Fibroblast of skin of left quadriceps (primary cell): ENCODE measurements around the gene CCL2.
A peak's percentile ranks its signal among the peaks of the same experiment; 100 is the strongest.

ENCODE experiments used
- DNase-seq, 2 experiments: peaks; one replicate each; pipeline ENCODE4 v3.0.0-alpha.2; 2013; ENCODE audit warnings: low read depth in 2 of 2

The CCL2 gene

DNA sequence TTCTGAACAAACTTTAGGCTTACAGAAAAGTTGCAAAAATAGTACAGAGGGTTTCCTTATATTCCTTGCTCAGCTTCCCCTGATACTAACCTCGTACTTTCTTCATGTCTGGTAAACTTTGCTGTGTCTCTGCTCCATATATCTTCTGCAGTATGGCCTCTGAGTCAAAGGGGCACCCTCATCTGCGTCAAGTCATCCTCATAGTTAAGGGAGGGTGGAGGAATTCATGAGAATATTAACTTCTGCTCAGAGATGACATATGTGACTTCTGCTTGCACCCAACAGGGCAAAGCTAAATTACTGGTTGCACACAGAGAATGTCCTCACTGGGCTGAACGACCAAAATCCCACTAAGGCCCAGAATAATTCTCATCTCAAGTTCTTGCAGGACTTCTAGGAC lies 10.6 kb downstream of the CCL2 start:
- DNase-seq: no peak

DNA sequence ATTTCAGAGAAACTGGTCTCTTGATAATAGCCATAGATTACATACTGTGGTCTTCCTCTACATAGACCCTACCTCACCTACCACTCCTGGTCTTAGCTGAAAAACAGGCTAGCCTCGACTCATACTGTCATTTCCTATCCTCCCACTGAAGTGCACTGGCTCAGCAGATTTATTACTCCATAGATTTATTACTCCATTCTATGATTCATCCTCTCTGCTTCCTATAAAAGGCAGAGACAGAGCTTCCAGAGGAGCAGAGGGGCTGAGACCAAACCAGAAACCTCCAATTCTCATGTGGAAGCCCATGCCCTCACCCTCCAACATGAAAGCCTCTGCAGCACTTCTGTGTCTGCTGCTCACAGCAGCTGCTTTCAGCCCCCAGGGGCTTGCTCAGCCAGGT lies 14.9 kb downstream of the CCL2 start, which contains the start of gene CCL7:
TSS of gene CCL7 (plus strand) at position 253 of the 400 bp plus-strand sequence. CDS start at position 323, 70 bp downstream.
- DNase-seq: peak in 1 of 2 experiments; percentile 41

DNA sequence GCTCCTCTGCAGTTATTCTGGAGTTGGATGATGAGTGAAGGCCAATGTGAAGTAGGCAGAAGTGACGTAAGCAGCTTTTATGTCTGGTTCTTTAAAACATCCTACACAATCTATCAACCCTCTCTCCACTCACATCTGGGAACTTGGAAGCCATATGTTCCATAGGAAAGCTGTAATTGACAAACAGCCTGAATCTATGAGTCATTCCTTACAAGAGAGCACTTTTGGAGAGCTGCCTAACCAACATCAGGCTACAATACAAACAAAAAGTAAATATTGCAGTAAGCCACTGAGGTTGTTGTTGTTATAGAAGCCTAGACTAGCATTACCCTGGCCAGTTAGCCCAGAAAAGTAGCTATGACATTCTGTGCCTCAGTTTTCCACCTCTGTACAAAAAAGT lies 20.8 kb downstream of the CCL2 start:
- DNase-seq: peak; percentile 96

DNA sequence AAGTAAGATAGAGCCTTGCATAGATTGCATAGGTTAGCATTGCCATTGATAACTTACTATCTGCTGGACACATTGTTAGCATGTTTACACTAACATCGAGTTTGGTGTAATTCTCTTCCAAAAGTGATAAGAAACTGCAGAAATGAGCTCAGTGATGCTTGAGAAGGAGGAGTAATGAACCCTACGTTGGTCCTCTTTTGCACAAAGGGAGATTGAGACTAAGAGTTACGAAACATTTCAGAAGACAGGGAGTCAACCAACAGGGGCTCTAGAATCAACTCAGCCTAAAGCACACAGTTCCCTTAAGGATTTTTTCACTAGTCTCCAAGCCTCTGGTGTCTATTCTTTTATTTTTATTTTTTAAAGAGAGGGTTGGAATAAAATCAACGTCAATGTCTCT lies 21.7 kb downstream of the CCL2 start:
- DNase-seq: no peak

DNA sequence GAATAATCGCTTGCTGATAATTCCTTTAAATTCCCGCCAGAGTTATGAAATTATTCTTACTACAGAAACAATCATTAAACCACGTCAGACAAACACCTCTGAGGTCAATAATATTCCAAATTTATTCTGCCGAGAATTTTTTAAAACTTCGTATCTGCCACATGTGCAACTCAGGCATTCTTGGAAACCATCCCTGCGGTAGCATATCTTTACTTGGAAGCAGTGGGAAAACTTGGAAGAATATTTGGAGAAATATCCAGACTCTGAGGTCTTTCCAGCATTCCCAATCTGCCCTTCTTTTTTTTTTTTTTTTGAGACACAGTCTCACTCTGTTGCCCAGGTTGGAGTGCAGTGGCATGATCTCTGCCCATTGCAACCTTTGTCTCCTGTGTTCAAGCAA lies 28.5 kb downstream of the CCL2 start:
- no peak for DNase-seq

DNA sequence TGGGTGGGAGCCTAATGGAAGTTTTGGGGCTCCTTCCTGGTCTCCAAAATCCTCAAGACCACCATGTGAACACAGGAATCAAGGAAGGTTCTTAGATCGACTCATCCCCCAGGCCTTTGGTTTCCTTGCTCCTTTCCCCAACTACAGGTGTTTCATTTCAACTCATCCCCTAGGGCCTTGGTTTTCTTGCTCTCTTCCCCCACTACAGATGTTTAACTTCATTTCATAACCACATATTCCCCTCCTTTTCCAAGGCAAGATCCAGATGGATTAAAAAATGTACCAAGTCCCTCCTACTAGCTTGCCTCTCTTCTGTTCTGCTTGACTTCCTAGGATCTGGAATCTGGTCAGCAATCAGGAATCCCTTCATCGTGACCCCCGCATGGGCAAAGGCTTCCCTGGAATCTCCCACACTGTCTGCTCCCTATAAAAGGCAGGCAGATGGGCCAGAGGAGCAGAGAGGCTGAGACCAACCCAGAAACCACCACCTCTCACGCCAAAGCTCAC lies 30.3 kb downstream of the CCL2 start, which contains the start of gene CCL11:
TSS of gene CCL11 (plus strand) at position 457 of the 507 bp plus-strand sequence. CDS start 67 bp downstream, outside the sequence.
- DNase-seq: no peak

DNA sequence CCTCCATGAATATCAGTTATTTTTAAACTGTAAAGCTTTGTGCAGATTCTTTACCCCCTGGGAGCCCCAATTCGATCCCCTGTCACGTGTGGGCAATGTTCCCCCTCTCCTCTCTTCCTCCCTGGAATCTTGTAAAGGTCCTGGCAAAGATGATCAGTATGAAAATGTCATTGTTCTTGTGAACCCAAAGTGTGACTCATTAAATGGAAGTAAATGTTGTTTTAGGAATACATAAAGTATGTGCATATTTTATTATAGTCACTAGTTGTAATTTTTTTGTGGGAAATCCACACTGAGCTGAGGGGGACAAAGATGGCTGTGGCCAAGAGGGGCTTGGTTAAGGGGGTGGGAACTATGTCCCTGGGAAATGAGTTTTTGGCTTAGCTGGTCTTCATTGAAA lies 32.8 kb downstream of the CCL2 start:
- DNase-seq: no peak

DNA sequence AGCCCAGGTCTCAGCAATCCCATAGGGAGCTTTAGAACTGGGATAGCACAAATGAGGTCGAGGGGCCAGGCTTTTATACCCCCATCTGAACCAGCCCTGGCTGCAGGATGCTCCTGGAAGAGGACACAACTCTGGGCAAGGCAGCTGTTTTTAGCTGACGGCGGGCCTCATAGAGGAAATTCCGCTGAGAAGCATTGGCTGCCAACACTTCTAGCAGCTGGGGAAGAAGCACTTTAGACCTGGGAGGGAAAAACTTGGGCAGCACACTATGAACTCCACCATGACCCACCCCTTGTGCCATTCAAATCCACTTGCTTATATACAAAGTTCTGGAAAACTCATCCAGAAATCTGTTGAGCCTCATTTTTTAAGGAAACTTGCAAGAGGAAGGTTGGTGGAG lies 35.5 kb downstream of the CCL2 start:
- DNase-seq: no peak

DNA sequence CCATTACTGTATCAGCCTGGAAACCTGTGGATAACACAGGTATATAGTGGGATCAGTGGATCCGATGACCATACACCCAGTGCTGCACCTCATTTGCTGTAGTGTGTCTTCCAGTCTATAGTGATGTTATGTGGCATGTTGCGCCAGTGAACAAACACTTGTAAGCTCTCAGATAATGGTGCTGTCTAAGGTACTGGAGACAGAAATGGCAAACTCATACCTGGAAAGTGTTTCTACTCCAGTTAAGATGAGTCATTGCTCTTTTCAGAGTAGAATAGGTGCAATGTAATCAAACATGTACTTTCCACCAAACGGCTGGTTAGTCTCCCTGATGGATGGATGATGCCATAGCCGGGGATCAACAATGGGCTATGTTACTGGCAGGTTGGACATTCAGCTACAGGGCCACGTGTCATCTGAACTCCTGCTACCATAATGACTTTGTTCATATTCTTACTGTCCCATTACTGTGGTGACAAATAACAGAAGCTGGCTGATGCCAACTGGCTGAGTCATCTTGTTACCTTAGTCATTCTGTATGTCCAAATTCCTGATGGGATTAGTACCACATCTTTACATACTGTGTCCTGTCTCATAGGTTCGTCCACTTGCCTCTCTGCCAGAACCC lies 36.8 kb downstream of the CCL2 start:
- DNase-seq: no peak

DNA sequence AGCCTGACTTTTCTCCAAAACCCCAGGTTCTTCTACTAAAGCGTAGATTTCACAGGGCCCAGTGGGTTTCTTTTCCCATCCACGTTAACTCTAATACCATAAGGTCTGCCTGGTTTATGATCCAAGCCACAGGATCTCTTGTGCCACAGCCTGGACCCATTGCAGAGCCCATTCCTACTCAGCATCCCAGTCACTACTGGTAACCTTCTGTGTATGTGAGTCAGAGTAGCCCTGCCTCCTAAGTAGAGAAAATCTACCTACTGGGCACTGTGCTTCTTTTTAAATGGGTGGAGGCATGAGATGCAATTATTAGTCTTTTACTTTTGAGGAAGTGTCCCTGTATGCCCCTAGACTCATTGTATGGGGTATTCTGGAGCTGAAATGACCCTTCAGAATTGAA lies 43.9 kb downstream of the CCL2 start:
- no peak for DNase-seq

DNA sequence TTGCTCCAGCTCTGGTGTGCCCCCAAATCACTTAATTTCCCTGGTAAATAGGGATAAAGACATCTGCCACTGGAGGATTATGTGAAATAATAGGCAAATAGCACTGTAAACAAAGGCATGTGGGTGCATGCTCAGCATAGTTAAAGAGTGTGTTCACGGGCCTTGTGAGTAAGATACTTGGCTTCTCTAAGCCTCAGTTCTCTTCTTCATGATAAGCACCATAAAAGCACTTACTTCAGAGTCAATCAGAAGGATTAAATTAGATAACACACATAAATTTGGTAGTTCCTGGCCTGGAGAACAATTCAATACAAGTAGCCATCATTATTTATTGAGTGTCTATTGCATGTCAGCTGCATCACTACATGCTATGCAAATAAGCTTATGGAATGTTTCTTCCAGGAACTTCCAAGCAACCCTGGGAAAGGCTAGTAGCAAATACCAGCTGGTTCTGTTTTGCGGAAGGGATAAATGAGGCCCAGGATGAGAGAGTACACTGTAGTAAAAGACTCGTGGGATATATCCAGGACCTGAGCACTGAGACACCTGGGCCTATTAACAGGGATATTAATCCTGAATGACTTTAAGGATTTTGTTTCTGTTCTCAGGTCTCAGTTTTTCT lies 45.0 kb downstream of the CCL2 start:
- DNase-seq: peak; percentile 52 to 56

DNA sequence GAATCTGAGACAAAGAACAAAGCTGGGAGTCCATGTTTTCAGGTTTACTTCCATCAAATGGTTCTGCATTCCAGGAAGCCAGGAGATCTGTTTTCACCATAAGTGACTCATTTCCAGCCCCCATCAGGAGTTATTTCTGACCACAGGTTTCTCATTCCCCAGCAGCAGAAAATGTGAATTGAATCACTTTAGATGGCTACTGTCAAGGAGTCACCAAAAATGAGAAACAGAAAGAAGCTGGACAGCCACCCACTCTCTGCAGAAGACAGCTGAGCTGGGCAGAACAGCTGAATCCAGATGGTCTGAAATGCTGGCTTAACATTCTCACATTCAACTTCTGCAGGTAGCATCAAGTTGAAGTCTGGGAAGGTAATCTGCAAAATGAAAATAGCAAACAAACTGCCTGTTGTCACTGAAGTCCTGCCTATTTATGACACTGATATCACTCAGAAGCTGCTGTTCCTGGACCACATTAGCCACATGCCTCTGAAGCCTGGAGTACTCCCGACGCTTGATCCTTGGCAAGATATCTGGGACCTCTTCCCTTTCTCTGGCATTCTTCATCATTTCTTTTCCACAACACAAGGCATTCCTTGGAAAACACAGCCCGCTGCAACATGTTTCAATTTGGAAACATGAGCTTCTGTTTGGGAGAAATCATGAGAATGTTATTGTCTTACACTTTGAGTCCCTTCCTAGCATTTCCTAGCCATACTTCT lies 45.7 kb downstream of the CCL2 start:
- DNase-seq: peak; percentile 57 to 58

DNA sequence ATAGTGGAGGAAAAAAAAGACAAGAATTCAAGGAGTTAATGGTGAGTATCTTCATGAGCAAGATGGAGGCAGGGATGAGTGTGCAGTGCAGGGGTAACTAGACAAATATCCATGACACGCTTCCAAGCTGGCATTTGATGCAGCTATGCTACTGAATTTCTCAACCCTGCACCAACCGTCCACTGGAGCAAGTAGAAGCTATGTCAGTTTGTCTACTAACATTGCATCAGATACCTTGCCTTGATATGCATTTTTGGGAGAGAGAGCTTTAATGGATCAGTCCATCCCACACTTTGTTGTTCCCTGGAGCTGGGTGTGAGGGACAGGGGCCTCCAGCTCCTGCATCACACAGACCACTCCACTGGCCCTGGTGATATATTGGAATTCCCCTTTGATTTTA lies 46.9 kb downstream of the CCL2 start:
- no peak for DNase-seq

DNA sequence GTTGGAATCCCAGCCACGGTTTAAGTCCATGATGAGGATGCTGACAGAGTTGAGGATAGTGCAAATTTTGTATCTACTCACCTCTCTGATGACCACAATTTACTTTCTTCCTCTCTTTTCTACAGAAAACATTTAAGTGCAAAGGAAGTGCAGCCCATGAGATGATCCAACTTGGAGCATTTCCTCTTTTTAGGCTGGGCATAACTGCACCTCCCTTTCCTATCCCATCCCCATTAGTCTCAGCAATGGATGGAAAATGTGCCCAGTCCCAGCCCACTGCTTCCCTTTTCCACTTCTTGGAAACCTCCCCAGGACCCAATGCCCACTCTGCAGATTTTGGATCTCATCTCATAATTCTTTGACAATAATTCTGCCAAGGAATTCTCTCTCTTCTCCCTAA lies 47.6 kb downstream of the CCL2 start:
- DNase-seq: no peak

DNA sequence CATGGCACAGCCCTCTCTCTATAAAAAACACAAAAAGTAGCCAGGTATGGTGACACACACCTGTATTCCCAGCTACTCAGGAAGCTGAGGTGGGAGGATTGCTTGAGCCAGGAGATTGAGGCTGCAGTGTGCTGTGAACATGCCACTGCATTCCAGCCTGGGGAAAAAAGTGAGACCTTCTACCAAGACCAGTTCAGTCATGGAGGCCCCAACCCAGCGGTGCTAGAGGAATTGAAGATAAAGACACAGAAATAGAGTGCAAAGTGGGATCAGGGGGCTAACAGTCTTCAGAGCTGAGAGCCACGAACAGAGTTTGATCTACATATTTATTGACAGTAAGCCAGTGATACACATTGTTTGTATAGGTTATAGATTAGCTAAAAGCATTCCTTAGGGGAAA lies 48.5 kb downstream of the CCL2 start:
- no peak for DNase-seq

DNA sequence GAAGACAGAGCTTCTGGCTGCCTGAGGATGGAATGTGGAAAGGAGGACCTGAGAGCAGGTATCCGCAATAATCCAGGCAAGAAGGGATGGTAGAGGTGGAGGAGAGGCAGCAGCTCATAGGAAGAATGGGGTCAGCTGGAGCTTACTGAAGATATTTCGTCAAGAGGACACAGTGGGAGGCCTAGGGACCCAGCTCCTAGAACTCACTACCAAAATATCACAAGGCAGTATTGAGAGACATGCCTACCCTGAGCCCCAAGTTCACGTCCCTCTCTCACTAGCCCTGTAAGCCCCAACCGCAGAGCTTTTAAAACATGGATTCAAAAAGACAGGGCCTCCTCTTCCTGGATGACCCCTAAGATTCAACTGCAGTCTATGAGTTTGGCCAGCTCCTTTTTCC lies 50.0 kb downstream of the CCL2 start:
- DNase-seq: no peak

DNA sequence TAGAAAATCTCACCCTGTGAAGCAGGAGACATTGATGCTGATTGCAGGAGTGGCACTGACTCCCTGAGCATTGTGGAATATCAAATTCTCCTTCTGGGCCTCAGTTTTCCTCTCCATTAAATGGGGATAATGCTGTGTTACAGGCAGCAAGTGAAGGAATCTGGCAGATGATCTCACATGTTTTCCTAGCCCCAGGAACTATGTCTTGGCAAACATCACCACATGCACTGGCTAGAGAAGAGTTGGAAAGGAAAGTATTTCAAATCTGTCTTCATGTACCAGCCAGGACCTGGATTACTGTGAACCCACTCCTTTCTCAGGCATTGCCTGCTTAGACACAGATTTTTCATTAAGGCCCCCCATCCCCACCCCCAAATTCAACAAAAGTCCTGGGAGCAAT lies 50.5 kb downstream of the CCL2 start:
- no peak for DNase-seq

DNA sequence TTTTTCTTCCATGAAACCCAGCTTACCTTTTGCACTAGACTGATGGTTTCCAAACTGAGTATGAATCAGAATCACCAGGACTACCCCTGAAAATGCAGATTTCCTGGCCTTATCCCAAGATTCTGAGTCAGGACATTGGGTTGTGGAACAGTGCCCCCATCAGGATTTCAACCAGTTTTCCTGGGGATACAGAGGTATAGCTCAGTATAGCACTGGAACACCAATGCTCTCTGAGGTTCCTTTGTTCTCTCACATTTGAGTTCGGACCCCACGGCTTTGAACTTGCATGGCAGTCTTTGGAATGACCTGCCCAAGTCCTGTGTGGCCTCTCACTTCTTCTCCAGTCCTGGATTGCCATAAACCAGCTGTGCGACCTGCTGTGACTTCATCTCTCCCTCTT lies 51.4 kb downstream of the CCL2 start:
- peak; percentile 42 to 59 for DNase-seq
